Measurements from ENCODE around the gene NSUN6.
"Not testable (repeated sequence)": the region's sequence is repeated elsewhere in the genome, so short reads cannot be mapped to it uniquely, and the experiment has no call there.

The NSUN6 gene

GRCh38 chr10:18650404-18650997, 886 bp downstream of the NSUN6 start:
- Histone ChIP-seq H3K36me3 (ENCODE audit: insufficient read depth, low read length) (peaks cover 9% of the 10 kb centered on the region), H2AFZ (ENCODE audit: low read depth, low read length) (peak overlapping the region; percentile 17), H3K4me3 (ENCODE audit: low read length) (peak overlapping the region; percentile 61), H3K27me3 (ENCODE audit: insufficient read depth, low read length) (no peaks in the 10 kb centered on the region), H3K4me1 (ENCODE audit: insufficient read depth, low read length) (peaks cover 23% of the 10 kb centered on the region), H3K9me3 (ENCODE audit: low read length) (no peaks in the 10 kb centered on the region)

DNA sequence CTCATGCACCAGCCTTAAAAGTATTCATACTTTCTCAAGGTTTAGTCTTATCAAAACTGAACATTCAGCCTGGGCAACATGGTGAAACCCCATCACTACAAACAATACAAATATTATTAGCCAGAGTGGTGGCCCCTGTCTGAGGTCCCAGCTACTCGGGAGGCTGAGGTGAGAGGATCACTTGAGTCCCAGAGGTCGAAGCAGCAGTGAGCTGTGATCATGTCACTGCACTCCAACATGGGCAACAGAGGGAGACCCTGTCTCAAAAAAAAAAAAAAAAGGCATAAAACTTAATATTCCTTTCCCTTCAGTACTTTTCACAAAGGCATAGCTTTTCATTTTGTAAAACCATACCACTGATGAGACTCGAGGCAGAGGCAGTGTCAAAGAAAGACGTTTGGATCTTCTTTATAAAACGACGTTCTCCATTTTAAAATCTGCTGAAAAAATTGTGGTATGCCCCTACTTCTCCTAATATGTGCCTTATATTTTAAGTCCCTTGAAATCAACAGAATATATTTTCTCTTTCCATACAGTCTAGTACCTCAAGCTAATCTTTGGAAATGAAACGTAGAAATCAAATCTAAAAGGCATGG, 1.9 kb downstream of the NSUN6 start:
- no peaks in the 10 kb centered on the region for H3K27me3 ChIP-seq (ENCODE audit: insufficient read depth, low read length)
- H3K4me3 ChIP-seq (ENCODE audit: low read length): peak overlapping the region; percentile 61
- H2AFZ ChIP-seq (ENCODE audit: low read depth, low read length): no peak overlapping the region
- peaks cover 9% of the 10 kb centered on the region for H3K36me3 ChIP-seq (ENCODE audit: insufficient read depth, low read length)
- H3K4me1 ChIP-seq (ENCODE audit: insufficient read depth, low read length): peaks cover 23% of the 10 kb centered on the region
- no peaks in the 10 kb centered on the region for H3K9me3 ChIP-seq (ENCODE audit: low read length)

GRCh38 chr10:18647945-18648344, 3.4 kb downstream of the NSUN6 start:
- Histone ChIP-seq H3K36me3 (ENCODE audit: insufficient read depth, low read length) (peaks cover 4% of the 10 kb centered on the region), H3K9me3 (ENCODE audit: low read length) (no peaks in the 10 kb centered on the region), H3K4me1 (ENCODE audit: insufficient read depth, low read length) (peaks cover 23% of the 10 kb centered on the region), H2AFZ (ENCODE audit: low read depth, low read length) (no peak overlapping the region), H3K4me3 (ENCODE audit: low read length) (no peak overlapping the region), H3K27me3 (ENCODE audit: insufficient read depth, low read length) (no peaks in the 10 kb centered on the region)

DNA sequence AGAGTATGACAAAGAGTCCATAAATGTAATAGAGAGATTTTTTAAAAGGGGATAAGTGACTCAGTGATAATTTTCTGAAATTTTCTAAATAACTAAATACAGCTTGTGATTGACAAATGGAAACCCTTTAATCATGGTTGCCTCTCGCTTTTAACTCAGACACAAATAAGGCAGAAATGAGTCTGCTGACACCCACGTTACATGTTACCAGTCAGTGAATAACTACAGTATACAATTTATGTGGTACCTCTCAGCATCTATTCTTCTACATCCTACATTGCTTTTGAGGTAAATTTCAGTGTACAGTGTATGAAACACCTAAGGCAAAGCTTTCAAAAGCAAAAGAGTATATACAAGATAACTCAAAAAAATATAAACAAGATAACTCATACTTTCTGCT, 4.2 kb downstream of the NSUN6 start:
- H3K4me1 ChIP-seq (ENCODE audit: insufficient read depth, low read length): peaks cover 21% of the 10 kb centered on the region
- H3K9me3 ChIP-seq (ENCODE audit: low read length): no peaks in the 10 kb centered on the region
- H3K4me3 ChIP-seq (ENCODE audit: low read length): no peak overlapping the region
- H3K36me3 ChIP-seq (ENCODE audit: insufficient read depth, low read length): peaks cover 6% of the 10 kb centered on the region
- no peak overlapping the region for H2AFZ ChIP-seq (ENCODE audit: low read depth, low read length)
- H3K27me3 ChIP-seq (ENCODE audit: insufficient read depth, low read length): no peaks in the 10 kb centered on the region

GRCh38 chr10:18639719-18640118, 11.7 kb downstream of the NSUN6 start:
- not testable (repeated sequence) for H3K4me1 ChIP-seq (ENCODE audit: insufficient read depth, low read length); H2AFZ ChIP-seq (ENCODE audit: low read depth, low read length); H3K27me3 ChIP-seq (ENCODE audit: insufficient read depth, low read length); H3K36me3 ChIP-seq (ENCODE audit: insufficient read depth, low read length); H3K9me3 ChIP-seq (ENCODE audit: low read length); H3K4me3 ChIP-seq (ENCODE audit: low read length)

GRCh38 chr10:18637400-18637799, 14.0 kb downstream of the NSUN6 start:
- H3K36me3 ChIP-seq (ENCODE audit: insufficient read depth, low read length); H3K27me3 ChIP-seq (ENCODE audit: insufficient read depth, low read length); H3K4me1 ChIP-seq (ENCODE audit: insufficient read depth, low read length); H2AFZ ChIP-seq (ENCODE audit: low read depth, low read length); H3K9me3 ChIP-seq (ENCODE audit: low read length); H3K4me3 ChIP-seq (ENCODE audit: low read length): not testable (repeated sequence)

DNA sequence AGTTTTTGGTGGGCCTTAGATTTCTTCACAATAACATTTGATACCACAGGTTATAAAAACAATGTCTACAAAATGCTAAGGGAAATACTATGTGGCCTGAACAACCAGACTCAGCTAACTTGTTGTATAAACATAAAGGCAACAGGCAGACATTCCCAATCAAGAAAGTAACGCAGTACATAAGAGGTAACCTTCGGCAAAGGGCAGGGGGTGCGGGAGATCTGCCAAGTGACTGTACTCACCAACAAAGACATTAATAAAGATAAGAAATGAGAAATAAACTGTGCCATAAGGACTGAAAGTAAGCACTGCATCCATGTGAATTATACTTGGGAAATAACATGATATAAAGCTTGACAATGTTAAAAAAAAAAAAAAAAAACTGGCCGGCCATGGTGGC, 15.4 kb downstream of the NSUN6 start:
- Histone ChIP-seq H3K4me3 (ENCODE audit: low read length) (no peak overlapping the region), H2AFZ (ENCODE audit: low read depth, low read length) (no peak overlapping the region), H3K36me3 (ENCODE audit: insufficient read depth, low read length) (no peaks in the 10 kb centered on the region), H3K27me3 (ENCODE audit: insufficient read depth, low read length) (no peaks in the 10 kb centered on the region), H3K9me3 (ENCODE audit: low read length) (no peaks in the 10 kb centered on the region), H3K4me1 (ENCODE audit: insufficient read depth, low read length) (no peaks in the 10 kb centered on the region)

DNA sequence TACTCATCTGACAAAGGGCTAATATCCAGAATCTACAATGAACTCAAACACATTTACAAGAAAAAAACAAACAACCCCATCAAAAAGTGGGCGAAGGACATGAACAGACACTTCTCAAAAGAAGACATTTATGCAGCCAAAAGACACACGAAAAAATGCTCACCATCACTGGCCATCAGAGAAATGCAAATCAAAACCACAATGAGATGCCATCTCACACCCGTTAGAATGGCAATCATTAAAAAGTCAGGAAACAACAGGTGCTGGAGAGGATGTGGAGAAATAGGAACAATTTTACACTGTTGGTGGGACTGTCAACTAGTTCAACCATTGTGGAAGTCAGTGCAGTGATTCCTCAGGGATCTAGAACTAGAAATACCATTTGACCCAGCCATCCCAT, 18.9 kb downstream of the NSUN6 start:
- not testable (repeated sequence) for H3K4me1 ChIP-seq (ENCODE audit: insufficient read depth, low read length); H2AFZ ChIP-seq (ENCODE audit: low read depth, low read length); H3K36me3 ChIP-seq (ENCODE audit: insufficient read depth, low read length); H3K27me3 ChIP-seq (ENCODE audit: insufficient read depth, low read length); H3K9me3 ChIP-seq (ENCODE audit: low read length); H3K4me3 ChIP-seq (ENCODE audit: low read length)

DNA sequence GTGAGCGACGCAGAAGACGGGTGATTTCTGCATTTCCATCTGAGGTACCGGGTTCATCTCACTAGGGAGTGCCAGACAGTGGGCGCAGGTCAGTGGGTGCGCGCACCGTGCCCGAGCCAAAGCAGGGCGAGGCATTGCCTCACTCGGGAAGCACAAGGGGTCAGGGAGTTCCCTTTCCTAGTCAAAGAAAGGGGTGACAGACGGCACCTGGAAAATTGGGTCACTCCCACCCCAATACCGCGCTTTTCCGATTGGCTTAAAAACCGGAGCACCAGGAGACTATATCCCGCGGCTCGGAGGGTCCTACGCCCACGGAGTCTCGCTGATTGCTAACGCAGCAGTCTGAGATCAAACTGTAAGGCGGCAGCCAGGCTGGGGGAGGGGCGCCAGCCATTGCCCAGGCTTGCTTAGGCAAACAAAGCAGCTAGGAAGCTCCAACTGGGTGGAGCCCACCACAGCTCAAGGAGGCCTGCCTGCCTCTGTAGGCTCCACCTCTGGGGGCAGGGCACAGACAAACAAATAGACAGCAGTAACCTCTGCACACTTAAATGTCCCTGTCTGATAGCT, 23.9 kb downstream of the NSUN6 start:
- H3K27me3 ChIP-seq (ENCODE audit: insufficient read depth, low read length); H3K9me3 ChIP-seq (ENCODE audit: low read length): not testable (repeated sequence)
- peak overlapping the region; percentile 87 for H2AFZ ChIP-seq (ENCODE audit: low read depth, low read length)

GRCh38 chr10:18625886-18626285, 25.5 kb downstream of the NSUN6 start:
- Histone ChIP-seq H3K36me3 (ENCODE audit: insufficient read depth, low read length) (peaks cover 6% of the 10 kb centered on the region), H3K4me3 (ENCODE audit: low read length) (no peak overlapping the region), H2AFZ (ENCODE audit: low read depth, low read length) (no peak overlapping the region), H3K9me3 (ENCODE audit: low read length) (no peaks in the 10 kb centered on the region), H3K4me1 (ENCODE audit: insufficient read depth, low read length) (peaks cover 7% of the 10 kb centered on the region), H3K27me3 (ENCODE audit: insufficient read depth, low read length) (no peaks in the 10 kb centered on the region)

More for the DNA sequence above, 23.9 kb downstream of the NSUN6 start:
- H3K4me3 ChIP-seq (ENCODE audit: low read length): peak overlapping the region; percentile 57
- not testable (repeated sequence) for H3K4me1 ChIP-seq (ENCODE audit: insufficient read depth, low read length); H3K36me3 ChIP-seq (ENCODE audit: insufficient read depth, low read length)

GRCh38 chr10:18623671-18624070, 27.7 kb downstream of the NSUN6 start:
- not testable (repeated sequence) for H2AFZ ChIP-seq (ENCODE audit: low read depth, low read length); H3K36me3 ChIP-seq (ENCODE audit: insufficient read depth, low read length); H3K4me1 ChIP-seq (ENCODE audit: insufficient read depth, low read length); H3K27me3 ChIP-seq (ENCODE audit: insufficient read depth, low read length); H3K4me3 ChIP-seq (ENCODE audit: low read length); H3K9me3 ChIP-seq (ENCODE audit: low read length)

DNA sequence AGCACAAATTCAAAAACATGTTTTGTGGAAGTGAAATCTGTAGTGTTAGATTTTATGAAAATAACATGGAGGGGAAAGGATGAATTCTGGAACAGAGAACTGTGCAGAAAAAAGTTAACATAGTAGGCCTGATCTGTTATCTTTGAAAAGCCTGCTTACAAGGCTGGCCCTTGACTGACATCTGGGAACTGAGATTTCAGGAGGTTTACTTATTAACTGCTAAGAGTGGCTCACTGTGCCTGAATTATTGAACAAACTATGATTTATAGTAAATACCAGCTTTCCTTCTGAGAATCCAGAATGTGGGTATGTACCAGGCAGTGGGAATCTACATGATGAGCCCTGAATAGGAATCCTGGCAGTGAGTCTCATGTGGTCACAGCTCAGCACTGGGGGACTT, 30.5 kb downstream of the NSUN6 start:
- Histone ChIP-seq H3K27me3 (ENCODE audit: insufficient read depth, low read length) (no peaks in the 10 kb centered on the region), H3K36me3 (ENCODE audit: insufficient read depth, low read length) (peaks cover 12% of the 10 kb centered on the region), H3K4me1 (ENCODE audit: insufficient read depth, low read length) (no peaks in the 10 kb centered on the region), H3K9me3 (ENCODE audit: low read length) (no peaks in the 10 kb centered on the region), H2AFZ (ENCODE audit: low read depth, low read length) (no peak overlapping the region), H3K4me3 (ENCODE audit: low read length) (no peak overlapping the region)

GRCh38 chr10:18619016-18619415, 32.4 kb downstream of the NSUN6 start:
- no peaks in the 10 kb centered on the region for H3K4me1 ChIP-seq (ENCODE audit: insufficient read depth, low read length)
- H2AFZ ChIP-seq (ENCODE audit: low read depth, low read length): no peak overlapping the region
- H3K9me3 ChIP-seq (ENCODE audit: low read length): no peaks in the 10 kb centered on the region
- no peaks in the 10 kb centered on the region for H3K27me3 ChIP-seq (ENCODE audit: insufficient read depth, low read length)
- H3K36me3 ChIP-seq (ENCODE audit: insufficient read depth, low read length): peaks cover 17% of the 10 kb centered on the region
- H3K4me3 ChIP-seq (ENCODE audit: low read length): no peak overlapping the region

GRCh38 chr10:18616337-18616736, 35.0 kb downstream of the NSUN6 start:
- Histone ChIP-seq H2AFZ (ENCODE audit: low read depth, low read length) (no peak overlapping the region), H3K4me3 (ENCODE audit: low read length) (no peak overlapping the region), H3K36me3 (ENCODE audit: insufficient read depth, low read length) (peaks cover 25% of the 10 kb centered on the region), H3K9me3 (ENCODE audit: low read length) (no peaks in the 10 kb centered on the region), H3K4me1 (ENCODE audit: insufficient read depth, low read length) (no peaks in the 10 kb centered on the region), H3K27me3 (ENCODE audit: insufficient read depth, low read length) (no peaks in the 10 kb centered on the region)
